Kidney (tissue), 14 donors: Measurements from ENCODE around the gene TBC1D5. TPM values are rescaled to one million over a fixed set of nuclear protein-coding genes. Genes with fewer than 3 reads are reported as not detected.

Experiments used
- DNase-seq, 5 donors: peaks; one replicate each; pipeline ENCODE4 v3.0.0-alpha.2; 2013 to 2020
- FAIRE-seq: peaks from 2 replicates; lab custom pipeline; 2012; peaks lifted over from hg19 to GRCh38; lab: Jason Lieb, UNC
- H3K27ac ChIP-seq, 2 donors: one replicate each; pipeline ENCODE4 v1.7.0; 2013; ENCODE audit warnings: low read depth in 2 of 2, low read length in 2 of 2, inconsistent platforms in 1 of 2
- H3K27me3 ChIP-seq: one replicate; pipeline ENCODE4 v1.7.1; 2013; ENCODE audit warnings: low read length, inconsistent platforms; ENCODE audit not compliant: control insufficient read depth, insufficient read depth
- H3K36me3 ChIP-seq, 3 donors: one replicate each; pipeline versions ENCODE4 v1.7.0 to v1.7.1; 2013; ENCODE audit warnings: low read length in 3 of 3, control low read depth in 1 of 3, inconsistent platforms in 1 of 3; ENCODE audit not compliant: insufficient read depth in 3 of 3, control insufficient read depth in 2 of 3
- H3K4me1 ChIP-seq, 3 donors: one replicate each; pipeline versions ENCODE4 v1.7.0 to v1.7.1; 2013; ENCODE audit warnings: low read length in 3 of 3, inconsistent platforms in 1 of 3, low read depth in 1 of 3; ENCODE audit not compliant: control insufficient read depth in 2 of 3, insufficient read depth in 2 of 3
- H3K4me3 ChIP-seq, 3 donors: one replicate each; pipeline versions ENCODE4 v1.7.0 to v1.8.1; 2013; ENCODE audit warnings: low read length in 3 of 3, control low read depth in 1 of 3, inconsistent platforms in 1 of 3
- H3K9ac ChIP-seq, 3 donors: one replicate each; pipeline versions ENCODE4 v1.7.0 to v1.7.1; 2013; ENCODE audit warnings: low read length in 3 of 3, control low read depth in 1 of 3, inconsistent platforms in 1 of 3
- H3K9me3 ChIP-seq, 3 donors: one replicate each; pipeline versions ENCODE4 v1.7.0 to v1.7.1; 2013; ENCODE audit warnings: low read length in 3 of 3, control low read depth in 1 of 3, inconsistent platforms in 1 of 3; ENCODE audit not compliant: control insufficient read depth in 2 of 3, insufficient read depth in 1 of 3
- intact Hi-C: fragments of 100-400 bp; cut with DNase I; formaldehyde crosslinking; loops from one replicate; pipeline ENCODE4 v1.11.1; 2022
- polyA plus RNA-seq: library from polyadenylated mRNA; stranded (reverse); fragments of 350-450 nt; fragmentation: Illumina TruSeq; extraction: RNeasy Lipid Tissue Mini Kit (QIAGEN cat#74804); gene quantifications from one replicate; pipeline ENCODE4 v1.2.3, GENCODE V29; 2014; ENCODE audit warnings: low read depth, low replicate concordance; ENCODE audit not compliant: insufficient read depth
- total RNA-seq: library from RNA; stranded (reverse); fragmentation: NEBNext Ultra II Directional; extraction: Animal tissue kit (Norgen Biotek cat#: 25700); gene quantifications from one replicate; pipeline ENCODE4 v1.2.1, GENCODE V29; 2021
- TF ChIP-seq, protein P1 (sequence below): IDR thresholded peaks from 3 replicates; pipeline ENCODE4 v1.5.1; 2012; ENCODE audit warnings: mild to moderate bottlenecking, moderate library complexity, borderline replicate concordance; ENCODE audit not compliant: insufficient read depth; ENCODE audit errors: extremely low read depth
- donor health status: control.
- donor health status: control.
- donor health status: control.
- donor health status: control.
- donor health status: control.
- donor health status: DM: yes; HTN: yes; CAD: no.
- donor health status: Normal renal cell carcinoma (clear cell type).

The TBC1D5 gene
- total and polyA plus RNA-seq, 2 donors from 2014 or later, result 9.7 to 77.7 TPM

DNA sequence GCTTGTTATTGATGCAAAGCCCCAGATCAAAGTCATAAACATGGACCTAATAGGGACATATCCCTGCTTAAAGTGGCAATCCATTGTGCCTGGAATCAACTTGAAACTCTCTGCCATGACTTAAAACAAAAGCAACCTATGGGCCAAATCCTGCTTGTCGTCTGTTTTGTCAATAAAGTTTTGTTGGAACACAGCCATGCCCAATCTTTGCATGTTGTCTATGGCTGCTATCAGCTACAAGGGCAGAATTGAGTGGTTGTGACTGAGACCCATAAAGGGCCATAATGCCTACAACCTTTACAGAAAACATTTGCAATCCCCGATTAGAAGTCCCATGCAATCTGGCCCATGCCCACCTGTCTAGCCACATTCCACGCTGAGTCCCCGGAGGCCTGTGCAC is 622.3 kb downstream of the TBC1D5 start:
- FAIRE-seq, result no peak

DNA sequence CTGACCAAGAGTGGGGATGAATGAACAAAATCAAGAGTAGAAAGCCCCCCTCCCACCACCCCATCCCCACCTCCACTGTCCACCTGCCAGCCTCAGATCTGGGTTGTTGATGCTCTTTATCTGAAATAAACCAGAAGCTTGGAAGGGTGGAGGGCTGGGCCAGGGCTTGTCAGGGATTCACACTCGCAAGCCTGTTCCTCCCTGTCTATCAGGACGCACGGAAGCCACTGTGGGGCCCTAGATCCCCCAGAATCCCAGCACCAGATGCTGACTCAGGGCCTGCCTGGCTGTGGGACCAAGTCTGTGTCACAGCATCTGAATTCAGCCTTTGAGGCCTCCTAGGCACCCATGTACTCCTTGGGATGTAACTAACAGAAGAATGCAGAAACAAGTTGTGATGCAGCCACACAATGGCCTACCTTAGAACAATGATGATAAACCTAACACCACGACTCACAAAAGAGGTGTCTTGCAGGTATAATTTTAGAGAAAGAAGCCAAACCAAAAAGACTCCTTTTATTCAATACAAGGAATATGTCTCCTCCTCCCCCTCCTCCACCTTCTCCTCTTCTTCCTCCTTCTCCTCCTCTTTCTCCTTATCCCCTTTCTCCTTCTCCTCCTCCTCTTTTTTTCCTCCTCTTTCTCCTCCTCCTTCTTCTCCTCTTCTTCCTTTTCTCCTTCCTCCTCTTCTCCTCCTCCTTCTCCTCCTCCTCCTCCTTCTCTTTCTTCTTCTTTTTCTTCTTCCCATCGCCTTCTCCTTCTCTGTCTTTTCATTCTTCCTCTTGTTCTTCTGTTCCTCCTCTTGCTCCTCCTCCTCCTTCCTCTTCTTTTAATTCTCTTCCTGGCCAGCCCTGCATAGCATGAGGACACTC is 623.0 kb downstream of the TBC1D5 start:
- no peaks in the 10 kb centered on the region for H3K27me3 ChIP-seq
- H3K9me3 ChIP-seq, result peaks cover 0 to 5% (median 0%) of the 10 kb centered on the region in 3 donors
- DNase-seq, result no peak
- H3K36me3 ChIP-seq, result no peaks in the 10 kb centered on the region
- FAIRE-seq, result no peak
- intact Hi-C loops, result no loop called here
- no peak overlapping the region for H3K9ac ChIP-seq
- TF ChIP-seq, protein P1, sequence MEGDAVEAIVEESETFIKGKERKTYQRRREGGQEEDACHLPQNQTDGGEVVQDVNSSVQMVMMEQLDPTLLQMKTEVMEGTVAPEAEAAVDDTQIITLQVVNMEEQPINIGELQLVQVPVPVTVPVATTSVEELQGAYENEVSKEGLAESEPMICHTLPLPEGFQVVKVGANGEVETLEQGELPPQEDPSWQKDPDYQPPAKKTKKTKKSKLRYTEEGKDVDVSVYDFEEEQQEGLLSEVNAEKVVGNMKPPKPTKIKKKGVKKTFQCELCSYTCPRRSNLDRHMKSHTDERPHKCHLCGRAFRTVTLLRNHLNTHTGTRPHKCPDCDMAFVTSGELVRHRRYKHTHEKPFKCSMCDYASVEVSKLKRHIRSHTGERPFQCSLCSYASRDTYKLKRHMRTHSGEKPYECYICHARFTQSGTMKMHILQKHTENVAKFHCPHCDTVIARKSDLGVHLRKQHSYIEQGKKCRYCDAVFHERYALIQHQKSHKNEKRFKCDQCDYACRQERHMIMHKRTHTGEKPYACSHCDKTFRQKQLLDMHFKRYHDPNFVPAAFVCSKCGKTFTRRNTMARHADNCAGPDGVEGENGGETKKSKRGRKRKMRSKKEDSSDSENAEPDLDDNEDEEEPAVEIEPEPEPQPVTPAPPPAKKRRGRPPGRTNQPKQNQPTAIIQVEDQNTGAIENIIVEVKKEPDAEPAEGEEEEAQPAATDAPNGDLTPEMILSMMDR, result no peak
- no peak overlapping the region for H3K27ac ChIP-seq
- H3K4me1 ChIP-seq, result no peaks in the 10 kb centered on the region
- H3K4me3 ChIP-seq, result no peak overlapping the region

More for the DNA sequence above, 622.3 kb downstream of the TBC1D5 start:
- H3K9me3 ChIP-seq, result peaks cover 0 to 5% (median 0%) of the 10 kb centered on the region in 3 donors
- no peak overlapping the region for H3K9ac ChIP-seq
- H3K4me1 ChIP-seq, result no peaks in the 10 kb centered on the region
- TF ChIP-seq, protein P1, result no peak
- no peaks in the 10 kb centered on the region for H3K36me3 ChIP-seq
- DNase-seq, result no peak
- no peaks in the 10 kb centered on the region for H3K27me3 ChIP-seq
- H3K27ac ChIP-seq, result no peak overlapping the region
- intact Hi-C loops, result no loop called here
- H3K4me3 ChIP-seq, result no peak overlapping the region

DNA sequence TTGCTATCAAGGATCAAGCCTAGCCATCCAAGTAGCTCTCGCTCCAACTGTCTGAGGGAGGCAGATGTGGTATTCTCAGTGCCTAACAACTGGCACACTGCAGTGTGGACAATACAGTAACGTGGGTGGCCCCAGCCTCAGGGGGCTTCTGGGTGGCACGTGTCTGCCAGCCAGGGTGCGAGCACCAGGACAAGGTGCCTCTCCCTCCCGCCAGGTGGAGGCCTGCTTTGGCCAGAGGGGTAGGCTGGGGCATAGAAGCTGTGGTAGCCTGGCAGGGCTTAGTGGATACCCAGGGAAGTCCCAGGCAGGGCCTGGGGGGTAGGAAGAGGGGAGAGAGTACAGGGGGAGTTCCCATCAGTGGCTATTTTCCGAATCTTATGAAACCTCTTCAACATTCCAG is 623.7 kb downstream of the TBC1D5 start:
- H3K9ac ChIP-seq, result no peak overlapping the region
- no peak overlapping the region for H3K27ac ChIP-seq
- H3K4me1 ChIP-seq, result no peaks in the 10 kb centered on the region
- H3K36me3 ChIP-seq, result no peaks in the 10 kb centered on the region
- DNase-seq, result peak in 1 of 5 donors; percentile 53
- H3K27me3 ChIP-seq, result no peaks in the 10 kb centered on the region
- H3K9me3 ChIP-seq, result peaks cover 0 to 5% (median 0%) of the 10 kb centered on the region in 3 donors
- no peak for FAIRE-seq
- no peak overlapping the region for H3K4me3 ChIP-seq
- TF ChIP-seq, protein P1, result no peak
- intact Hi-C loops, result no loop called here
